OCI-LY1 (cell line): ENCODE data around the gene CNTNAP2.

Source experiments
- CTCF ChIP-seq: fragments of 200-600 bp; sonication (generic), shearing (Covaris generic); IDR thresholded peaks from 2 replicates; pipeline ENCODE4 v1.5.1; 2017; ENCODE audit warnings: mild to moderate bottlenecking, antibody characterized with exemption, low read length, moderate library complexity, mixed read lengths
- EZH2 ChIP-seq: fragments of 200-600 bp; sonication (generic), shearing (Covaris generic); IDR thresholded peaks from 2 replicates; pipeline ENCODE4 v1.8.0; 2017; ENCODE audit warnings: borderline replicate concordance, mixed run types, mild to moderate bottlenecking, antibody characterized with exemption, low read length, moderate library complexity, mixed read lengths

- TF ChIP-seq CTCF (no peak), EZH2 (no peak)
Observed at GRCh38 chr7:146993764-146994163, 877.2 kb downstream of the CNTNAP2 start.
